SJCRH30 (cell line): ENCODE measurements around the gene FHIT. TPM values are rescaled to one million over a fixed set of nuclear protein-coding genes. Genes with fewer than 3 reads are reported as not detected.
A peak's percentile ranks its signal among the peaks of the same experiment; 100 is the strongest.

Experiments used
- DNase-seq, 2 experiments: peaks; one replicate each; pipeline ENCODE4 v3.0.0-alpha.2; 2015 to 2020
- H3K27ac ChIP-seq: fragments of 250-450 bp; sonication (Bioruptor Pico); 2 replicates; pipeline ENCODE4 v1.5.1; 2020; ENCODE audit warnings: mild to moderate bottlenecking, moderate library complexity
- H3K27me3 ChIP-seq: fragments of 250-450 bp; sonication (Bioruptor Pico); 2 replicates; pipeline ENCODE4 v1.5.1; 2020; ENCODE audit warnings: mild to moderate bottlenecking, moderate library complexity
- H3K36me3 ChIP-seq: fragments of 250-450 bp; sonication (Bioruptor Pico); 2 replicates; pipeline ENCODE4 v1.5.1; 2020; ENCODE audit warnings: mild to moderate bottlenecking, moderate library complexity
- H3K4me1 ChIP-seq: fragments of 250-450 bp; sonication (Bioruptor Pico); 2 replicates; pipeline ENCODE4 v1.5.1; 2020; ENCODE audit warnings: mild to moderate bottlenecking, moderate library complexity
- H3K4me3 ChIP-seq: fragments of 250-450 bp; sonication (Bioruptor Pico); 2 replicates; pipeline ENCODE4 v1.5.1; 2020; ENCODE audit warnings: mild to moderate bottlenecking, moderate library complexity
- H3K9me3 ChIP-seq: fragments of 250-450 bp; sonication (Bioruptor Pico); replicated peaks from 2 replicates; pipeline ENCODE4 v1.5.1; 2020; ENCODE audit warnings: mild to moderate bottlenecking, moderate library complexity
- total RNA-seq: library from RNA; depleted of rRNA; stranded (reverse); fragments of >200 nt; shearing (Covaris generic); gene quantifications from 2 replicates; pipeline ENCODE4 v1.2.3, GENCODE V29; 2014

Gene FHIT
- total RNA-seq, 1 experiment from 2014 or later: 2.2 TPM

GRCh38 chr3:60855250-60855649 is 396.0 kb downstream of the FHIT start:
- Histone ChIP-seq H3K27me3 (no peaks in the 10 kb centered on the region), H3K36me3 (no peaks in the 10 kb centered on the region), H3K4me3 (no peak overlapping the region), H3K9me3 (no peaks in the 10 kb centered on the region), H3K27ac (no peak overlapping the region), H3K4me1 (no peaks in the 10 kb centered on the region)
- DNase-seq: no peak

GRCh38 chr3:60854791-60855190 is 396.5 kb downstream of the FHIT start:
- Histone ChIP-seq H3K27me3 (no peaks in the 10 kb centered on the region), H3K27ac (no peak overlapping the region), H3K36me3 (no peaks in the 10 kb centered on the region), H3K4me1 (no peaks in the 10 kb centered on the region), H3K4me3 (no peak overlapping the region), H3K9me3 (no peaks in the 10 kb centered on the region)
- DNase-seq: no peak

GRCh38 chr3:60847791-60848190 is 403.5 kb downstream of the FHIT start:
- no peak for DNase-seq
- H3K27ac ChIP-seq: no peak overlapping the region

GRCh38 chr3:60844256-60844655 is 407.0 kb downstream of the FHIT start:
- Histone ChIP-seq H3K4me1 (no peaks in the 10 kb centered on the region), H3K27ac (no peak overlapping the region), H3K9me3 (no peaks in the 10 kb centered on the region), H3K27me3 (no peaks in the 10 kb centered on the region), H3K36me3 (no peaks in the 10 kb centered on the region), H3K4me3 (no peak overlapping the region)
- no peak for DNase-seq

More at GRCh38 chr3:60847791-60848190, 403.5 kb downstream of the FHIT start:
- Histone ChIP-seq H3K27me3 (no peaks in the 10 kb centered on the region), H3K4me1 (no peaks in the 10 kb centered on the region), H3K9me3 (no peaks in the 10 kb centered on the region), H3K36me3 (no peaks in the 10 kb centered on the region), H3K4me3 (no peak overlapping the region)

GRCh38 chr3:60841355-60841754 is 409.9 kb downstream of the FHIT start:
- no peaks in the 10 kb centered on the region for H3K36me3 ChIP-seq
- no peak overlapping the region for H3K4me3 ChIP-seq
- DNase-seq: no peak
- H3K27me3 ChIP-seq: no peaks in the 10 kb centered on the region
- no peak overlapping the region for H3K27ac ChIP-seq
- H3K4me1 ChIP-seq: no peaks in the 10 kb centered on the region
- H3K9me3 ChIP-seq: no peaks in the 10 kb centered on the region

- no peaks in the 10 kb centered on the region for H3K36me3 ChIP-seq
Measured at GRCh38 chr3:60839246-60839645, 412.0 kb downstream of the FHIT start.

GRCh38 chr3:60835796-60836195 is 415.5 kb downstream of the FHIT start:
- no peak for DNase-seq
- Histone ChIP-seq H3K36me3 (no peaks in the 10 kb centered on the region), H3K9me3 (no peaks in the 10 kb centered on the region), H3K4me3 (no peak overlapping the region), H3K27ac (no peak overlapping the region), H3K4me1 (no peaks in the 10 kb centered on the region), H3K27me3 (no peaks in the 10 kb centered on the region)

More at GRCh38 chr3:60839246-60839645, 412.0 kb downstream of the FHIT start:
- Histone ChIP-seq H3K4me3 (no peak overlapping the region), H3K9me3 (no peaks in the 10 kb centered on the region), H3K27me3 (no peaks in the 10 kb centered on the region), H3K27ac (no peak overlapping the region), H3K4me1 (no peaks in the 10 kb centered on the region)
- DNase-seq: peak; percentile 5 to 24

GRCh38 chr3:60829058-60829457 is 422.2 kb downstream of the FHIT start:
- H3K36me3 ChIP-seq: no peaks in the 10 kb centered on the region
- H3K27me3 ChIP-seq: no peaks in the 10 kb centered on the region
- H3K4me1 ChIP-seq: no peaks in the 10 kb centered on the region
- no peak overlapping the region for H3K27ac ChIP-seq
- no peak overlapping the region for H3K4me3 ChIP-seq
- DNase-seq: no peak
- H3K9me3 ChIP-seq: no peaks in the 10 kb centered on the region

- Histone ChIP-seq H3K27ac (no peak overlapping the region), H3K4me1 (no peaks in the 10 kb centered on the region), H3K36me3 (no peaks in the 10 kb centered on the region), H3K4me3 (no peak overlapping the region), H3K9me3 (no peaks in the 10 kb centered on the region), H3K27me3 (no peaks in the 10 kb centered on the region)
- DNase-seq: no peak
Measured at GRCh38 chr3:60827666-60828065, 423.6 kb downstream of the FHIT start.

GRCh38 chr3:60826511-60826910 is 424.7 kb downstream of the FHIT start:
- Histone ChIP-seq H3K9me3 (no peaks in the 10 kb centered on the region), H3K27me3 (no peaks in the 10 kb centered on the region), H3K36me3 (no peaks in the 10 kb centered on the region), H3K4me3 (no peak overlapping the region), H3K4me1 (no peaks in the 10 kb centered on the region), H3K27ac (no peak overlapping the region)
- DNase-seq: peak; percentile 2 to 17

- H3K9me3 ChIP-seq: no peaks in the 10 kb centered on the region
- no peak overlapping the region for H3K27ac ChIP-seq
- no peaks in the 10 kb centered on the region for H3K36me3 ChIP-seq
- no peak for DNase-seq
- H3K4me1 ChIP-seq: no peaks in the 10 kb centered on the region
- no peak overlapping the region for H3K4me3 ChIP-seq
- no peaks in the 10 kb centered on the region for H3K27me3 ChIP-seq
Measured at GRCh38 chr3:60812502-60812901, 438.8 kb downstream of the FHIT start.

- Histone ChIP-seq H3K4me1 (no peaks in the 10 kb centered on the region), H3K27me3 (no peaks in the 10 kb centered on the region), H3K4me3 (no peak overlapping the region), H3K36me3 (no peaks in the 10 kb centered on the region), H3K9me3 (no peaks in the 10 kb centered on the region), H3K27ac (no peak overlapping the region)
- no peak for DNase-seq
Measured at GRCh38 chr3:60810881-60811280, 440.4 kb downstream of the FHIT start.

- Histone ChIP-seq H3K4me1 (no peaks in the 10 kb centered on the region), H3K9me3 (no peaks in the 10 kb centered on the region), H3K27ac (no peak overlapping the region), H3K27me3 (no peaks in the 10 kb centered on the region), H3K36me3 (no peaks in the 10 kb centered on the region), H3K4me3 (no peak overlapping the region)
- DNase-seq: peak; percentile 38 to 76
Measured at GRCh38 chr3:60809857-60810610, 441.2 kb downstream of the FHIT start.

- Histone ChIP-seq H3K27ac (no peak overlapping the region), H3K36me3 (no peaks in the 10 kb centered on the region), H3K4me3 (no peak overlapping the region), H3K4me1 (no peaks in the 10 kb centered on the region), H3K9me3 (no peaks in the 10 kb centered on the region), H3K27me3 (no peaks in the 10 kb centered on the region)
- no peak for DNase-seq
Measured at GRCh38 chr3:60803216-60804173, 447.8 kb downstream of the FHIT start.

- Histone ChIP-seq H3K27ac (no peak overlapping the region), H3K27me3 (no peaks in the 10 kb centered on the region), H3K4me1 (no peaks in the 10 kb centered on the region), H3K4me3 (no peak overlapping the region), H3K9me3 (no peaks in the 10 kb centered on the region), H3K36me3 (no peaks in the 10 kb centered on the region)
- DNase-seq: no peak
Measured at GRCh38 chr3:60801307-60801706, 449.9 kb downstream of the FHIT start.
